HepG2 (cell line): ENCODE measurements around the gene NFIC. TPM values are rescaled to one million over a fixed set of nuclear protein-coding genes. Genes with fewer than 3 reads are reported as not detected.

Source experiments
- ATAC-seq: fragments of 200-7000 bp; cut with Tn5 transposase; 3 replicates; pipeline ENCODE4 v1.9.1; 2020; ENCODE audit warnings: mild to moderate bottlenecking, moderate library complexity
- BruUV-seq: library from RNA; stranded (reverse); fragments of 400-500 nt; replicated peaks from 2 replicates; lab custom pipeline; 2021; lab: Mats Ljungman, UMichigan
- CTCF ChIA-PET: fragments of 300-600 bp; formaldehyde crosslinking; extraction: SDS; loops from one replicate; lab custom pipeline; 2021; ENCODE audit warnings: low total read pairs, inconsistent platforms, low intra/inter-chr PET ratio; lab: Yijun Ruan, JAX
- POLR2A ChIA-PET: fragments of 350-600 bp; sonication (Branson Sonifier 250); formaldehyde crosslinking; loops from one replicate; lab custom pipeline; 2020; ENCODE audit warnings: antibody characterized with exemption, inconsistent platforms; lab: Yijun Ruan, JAX
- DNase-seq: peaks from one replicate; pipeline ENCODE4 v3.0.0-alpha.2; 2015; ENCODE audit warnings: low spot score
- FAIRE-seq: peaks from 3 replicates; lab custom pipeline; 2011; peaks lifted over from hg19 to GRCh38; lab: Jason Lieb, UNC
- H2AFZ ChIP-seq: one replicate; pipeline ENCODE4 v1.6.1; 2011; ENCODE audit warnings: low read length, inconsistent platforms
- H3K27ac ChIP-seq: fragments of 300-600 bp; 3 replicates; pipeline ENCODE4 v1.8.0; 2011; ENCODE audit warnings: mixed run types, mild to moderate bottlenecking, mixed read lengths, low read length, inconsistent platforms; ENCODE audit not compliant: insufficient read depth; ENCODE audit errors: extremely low read length
- H3K27me3 ChIP-seq, 2 experiments: fragments of 200-600 bp in 1 of 2; 2 replicates in 1 of 2; 3 replicates in 1 of 2; pipeline versions ENCODE4 v1.6.0 to v1.8.0; 2011; ENCODE audit warnings: low read length in 2 of 2, mild to moderate bottlenecking in 2 of 2, moderate library complexity in 2 of 2, inconsistent platforms in 1 of 2; ENCODE audit not compliant: insufficient read depth in 2 of 2, control insufficient read depth in 1 of 2
- H3K36me3 ChIP-seq, 2 experiments: fragments of 200-600 bp in 1 of 2; replicated peaks in 1 of 2; 2 replicates in 1 of 2; 3 replicates in 1 of 2; pipeline versions ENCODE4 v1.5.1 to v1.8.0; 2011; ENCODE audit warnings: low read length in 2 of 2, inconsistent platforms in 1 of 2; ENCODE audit not compliant: insufficient read depth in 2 of 2, control insufficient read depth in 1 of 2
- H3K4me1 ChIP-seq: 2 replicates; pipeline ENCODE4 v1.5.1; 2012; ENCODE audit warnings: low read length, inconsistent platforms; ENCODE audit not compliant: insufficient read depth
- H3K4me2 ChIP-seq: 2 replicates; pipeline ENCODE4 v1.6.0; 2011; ENCODE audit warnings: low read depth, low read length, inconsistent platforms
- H3K4me3 ChIP-seq, 3 experiments: fragments of 200-600 bp in 1 of 3; sonication (generic), shearing (Covaris generic) in 1 of 3; replicated peaks in 1 of 3; 2 replicates each; pipeline ENCODE4 v1.5.1; 2011 to 2016; ENCODE audit warnings: low read length in 3 of 3, inconsistent platforms in 2 of 3, low read depth in 2 of 3, mild to moderate bottlenecking in 2 of 3, control low read depth in 1 of 3, mixed read lengths in 1 of 3; ENCODE audit not compliant: insufficient read depth in 1 of 3
- H3K79me2 ChIP-seq: one replicate; pipeline ENCODE4 v1.6.1; 2011; ENCODE audit warnings: low read length, inconsistent platforms; ENCODE audit not compliant: insufficient read depth
- H3K9ac ChIP-seq: 2 replicates; pipeline ENCODE4 v1.6.0; 2011; ENCODE audit warnings: mild to moderate bottlenecking, low read depth, low read length, inconsistent platforms; ENCODE audit not compliant: insufficient read depth
- H3K9me3 ChIP-seq: 2 replicates; pipeline ENCODE4 v1.5.1; 2012; ENCODE audit warnings: mild to moderate bottlenecking, low read length
- H4K20me1 ChIP-seq: 2 replicates; pipeline ENCODE4 v1.6.0; 2011; ENCODE audit warnings: inconsistent platforms, mild to moderate bottlenecking, low read length, moderate library complexity; ENCODE audit not compliant: insufficient read depth
- ARHGAP35 ChIP-seq: sonication (generic); formaldehyde crosslinking; IDR thresholded peaks from 2 replicates; pipeline ENCODE4 v1.9.0; 2022; ENCODE audit warnings: mild to moderate bottlenecking, inconsistent platforms, moderate library complexity, missing genetic modification reagents, borderline replicate concordance
- CTCF ChIP-seq: sonication (generic); formaldehyde crosslinking; IDR thresholded peaks from 2 replicates; pipeline ENCODE4 v1.5.0; 2020; ENCODE audit warnings: mild to moderate bottlenecking, missing genetic modification reagents, moderate library complexity
- IRF2 ChIP-seq: IDR thresholded peaks from 2 replicates; pipeline ENCODE4 v1.6.1; 2018; ENCODE audit warnings: missing genetic modification reagents, missing compliant biosample characterization
- MTA1 ChIP-seq: sonication (generic); formaldehyde crosslinking; IDR thresholded peaks from 2 replicates; pipeline ENCODE4 v1.4.0; 2020; ENCODE audit warnings: missing genetic modification reagents, mild to moderate bottlenecking, borderline replicate concordance
- POGZ ChIP-seq: sonication (generic); formaldehyde crosslinking; IDR thresholded peaks from 2 replicates; pipeline ENCODE4 v1.4.0; 2020; ENCODE audit warnings: mild to moderate bottlenecking, missing genetic modification reagents
- ZMYM2 ChIP-seq: sonication (generic); formaldehyde crosslinking; IDR thresholded peaks from 2 replicates; pipeline ENCODE4 v1.8.0; 2022; ENCODE audit warnings: mild to moderate bottlenecking, missing genetic modification reagents
- WGBS: methylation state at CpG from one replicate; pipeline ENCODE4 v1.1.6; 2017; ENCODE audit warnings: low lambda C conversion rate; 5-methylcytosine and 5-hydroxymethylcytosine counted together
- in situ Hi-C: cut with HindIII; loops from 2 replicates; pipeline ENCODE4 v1.10.0; 2017; ENCODE audit warnings: low pct_unique_long_range_greater_than_20kb; ENCODE audit not compliant: extremely low pct_ligation_motif_present
- intact Hi-C: fragments of 100-400 bp; cut with micrococcal nuclease; formaldehyde crosslinking; loops from one replicate; pipeline ENCODE4 v1.10.0; 2022; ENCODE audit not compliant: unreplicated experiment
- polyA plus RNA-seq, 8 experiments: library from polyadenylated mRNA; depleted of rRNA in 3 of 8; stranded (reverse) in 7 of 8; unstranded in 1 of 8; fragments of >200 nt; fragmentation: Illumina TruSeq in 4 of 8; extraction: Trizol in 4 of 8; gene quantifications; 2 replicates each; pipeline versions ENCODE4 v1.2.1 to v1.2.3, GENCODE V29; 2011 to 2016; ENCODE audit warnings: low read depth in 4 of 8, missing spikeins in 1 of 8, mixed read lengths in 1 of 8; ENCODE audit not compliant: insufficient read depth in 1 of 8
- total RNA-seq, 5 experiments: library from RNA; depleted of rRNA; stranded (reverse); fragments of >200 nt; fragmentation: Illumina TruSeq; extraction: Trizol; gene quantifications; 2 replicates each; pipeline ENCODE4 v1.2.3, GENCODE V29; 2016; ENCODE audit warnings: low read depth in 1 of 5
- TF ChIP-seq, protein P1 (sequence below): sonication (generic); formaldehyde crosslinking; IDR thresholded peaks from 2 replicates; pipeline ENCODE4 v1.4.0; 2020; ENCODE audit warnings: missing genetic modification reagents

Gene NFIC
- total and polyA plus RNA-seq, 2 of the 13 experiments (the other 11 are each of a cell fraction or from before 2014, with no cell fraction given): 1.3 to 2.5 TPM

DNA sequence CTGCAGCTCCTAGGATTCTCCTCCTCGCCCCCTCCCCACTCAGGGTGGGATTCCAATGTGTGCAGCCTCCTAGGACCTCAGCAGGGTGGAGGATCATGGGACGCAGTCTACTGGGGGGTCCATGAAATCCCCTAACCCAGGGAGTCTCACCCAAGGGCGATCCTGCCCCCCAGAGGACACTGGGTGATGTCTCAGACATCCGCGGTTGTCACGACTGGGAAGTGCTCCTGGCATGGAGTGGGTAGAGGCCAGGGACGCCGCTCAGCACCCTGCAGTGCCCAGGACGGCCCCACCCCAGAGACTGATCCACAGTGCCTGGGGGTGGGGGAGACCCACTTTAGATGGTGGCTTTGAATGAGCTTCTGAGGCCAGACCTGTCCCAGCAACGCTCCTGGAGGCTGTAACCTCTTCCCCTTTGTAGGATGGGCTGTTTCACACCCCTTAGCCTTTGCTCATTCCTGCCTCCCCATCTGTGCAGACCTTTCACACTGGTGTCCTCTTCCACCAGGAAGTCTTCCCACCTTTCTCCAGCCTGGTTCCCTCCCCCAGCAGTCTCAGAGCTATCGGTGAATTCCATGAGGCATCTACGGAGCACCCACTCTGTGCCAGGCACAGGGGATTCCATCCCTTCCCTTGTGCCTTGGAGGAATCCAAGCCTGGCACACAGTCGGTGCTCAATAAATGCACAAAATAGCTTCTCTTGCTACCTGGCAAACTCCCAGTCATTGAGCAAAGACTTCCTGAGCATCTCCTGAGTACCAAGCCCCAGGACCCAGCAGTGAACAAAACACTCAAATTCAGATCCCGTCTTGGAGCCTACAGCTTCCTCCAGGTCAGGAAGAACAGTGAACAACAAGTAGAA, 103.5 kb downstream of the NFIC start:
- in situ Hi-C loops: loop anchor here (5.0 kb wide), 1 partner anchor 148 kb away; no protein-coding TSS in a partner anchor
- no peak overlapping the region for H3K27ac ChIP-seq
- H3K9me3 ChIP-seq: no peaks in the 10 kb centered on the region
- ATAC-seq: peak; percentile 14; the same call in 2 of the 3 replicates
- H3K9ac ChIP-seq: no peak overlapping the region
- WGBS: 54% methylated on average over 5 of the region's 14 CpGs
- H2AFZ ChIP-seq: no peak overlapping the region
- POLR2A ChIA-PET: no interaction called here
- H3K27me3 ChIP-seq: peaks cover 0 to 1% of the 10 kb centered on the region in 2 experiments; a peak in 1 of 5 replicates
- no TSS peak for BruUV-seq
- H3K4me1 ChIP-seq: peaks cover 12% of the 10 kb centered on the region
- TF ChIP-seq MTA1 (CRISPR knock-in tag) (no peak), ZMYM2 (no peak), ARHGAP35 (no peak), CTCF (CRISPR knock-in tag) (peak; percentile 45), IRF2 (CRISPR knock-in tag) (no peak), POGZ (CRISPR knock-in tag) (no peak)
- TF ChIP-seq, protein P1, sequence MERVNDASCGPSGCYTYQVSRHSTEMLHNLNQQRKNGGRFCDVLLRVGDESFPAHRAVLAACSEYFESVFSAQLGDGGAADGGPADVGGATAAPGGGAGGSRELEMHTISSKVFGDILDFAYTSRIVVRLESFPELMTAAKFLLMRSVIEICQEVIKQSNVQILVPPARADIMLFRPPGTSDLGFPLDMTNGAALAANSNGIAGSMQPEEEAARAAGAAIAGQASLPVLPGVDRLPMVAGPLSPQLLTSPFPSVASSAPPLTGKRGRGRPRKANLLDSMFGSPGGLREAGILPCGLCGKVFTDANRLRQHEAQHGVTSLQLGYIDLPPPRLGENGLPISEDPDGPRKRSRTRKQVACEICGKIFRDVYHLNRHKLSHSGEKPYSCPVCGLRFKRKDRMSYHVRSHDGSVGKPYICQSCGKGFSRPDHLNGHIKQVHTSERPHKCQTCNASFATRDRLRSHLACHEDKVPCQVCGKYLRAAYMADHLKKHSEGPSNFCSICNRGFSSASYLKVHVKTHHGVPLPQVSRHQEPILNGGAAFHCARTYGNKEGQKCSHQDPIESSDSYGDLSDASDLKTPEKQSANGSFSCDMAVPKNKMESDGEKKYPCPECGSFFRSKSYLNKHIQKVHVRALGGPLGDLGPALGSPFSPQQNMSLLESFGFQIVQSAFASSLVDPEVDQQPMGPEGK: no peak
- TF ChIP-seq, all 625 proteins: peak for 1
- DNase-seq (no peak), FAIRE-seq (no peak)
- CTCF ChIA-PET: interaction anchor here (6.0 kb wide), 1 partner anchor 144 kb away, joined by 48 read pairs; no protein-coding TSS in a partner anchor
- Histone ChIP-seq H4K20me1 (no peaks in the 10 kb centered on the region), H3K36me3 (no peaks in the 10 kb centered on the region), H3K4me2 (no peak overlapping the region), H3K4me3 (no peak overlapping the region), H3K79me2 (no peaks in the 10 kb centered on the region)
- intact Hi-C loops: loop anchor here (5.0 kb wide), 1 partner anchor 143 kb away; no protein-coding TSS in a partner anchor
